Tibial nerve (tissue), 3 donors: ENCODE measurements around the gene C12orf43.

Experiments
- CTCF ChIP-seq, 5 experiments: fragments of 200-600 bp in 3 of 5; fragments of 450-650 bp in 2 of 5; sonication (generic) in 3 of 5; IDR thresholded peaks; one replicate each; pipeline ENCODE4 v1.5.1; 2016 to 2019; ENCODE audit warnings: antibody characterized with exemption in 5 of 5, mild to moderate bottlenecking in 3 of 5, moderate library complexity in 2 of 5
- POLR2A ChIP-seq, 2 donors: fragments of 450-650 bp; IDR thresholded peaks; one replicate each; pipeline ENCODE4 v1.6.1; 2017; ENCODE audit warnings: antibody characterized with exemption in 2 of 2, mild to moderate bottlenecking in 2 of 2, moderate library complexity in 2 of 2

GRCh38 chr12:120997448-120997847 lies 18.8 kb downstream of the C12orf43 start:
- TF ChIP-seq CTCF (IDR thresholded peaks at IDR 0.05), result no peak
- no peak for TF ChIP-seq POLR2A (IDR thresholded peaks at IDR 0.05)
